Activated CD8-positive, alpha-beta T cell treated with anti-CD3 and anti-CD28 coated beads, Interleukin-2, amount 10 ng/mL, durations not matched to agents 7 days and 5 days (primary cell): ENCODE data around the gene SSTR5. TPM values are rescaled to one million over a fixed set of nuclear protein-coding genes. Genes with fewer than 3 reads are reported as not detected.
"Not testable (repeated sequence)": the region's sequence is repeated elsewhere in the genome, so short reads cannot be mapped to it uniquely, and the experiment has no call there.

Experiments
- ATAC-seq: fragments of 150-1000 bp; cut with Tn5 transposase; one replicate; pipeline ENCODE4 v1.10.0; 2021; ENCODE audit warnings: moderate library complexity
- CTCF ChIA-PET: fragments of 350-600 bp; sonication (Branson Sonifier 250); formaldehyde crosslinking; loops from one replicate; lab custom pipeline; 2021; ENCODE audit warnings: antibody characterized with exemption; lab: Charles Lee
- POLR2A ChIA-PET: fragments of 350-600 bp; sonication (Branson Sonifier 250); formaldehyde crosslinking; loops from one replicate; lab custom pipeline; 2021; ENCODE audit warnings: antibody characterized with exemption; lab: Charles Lee
- DNase-seq: peaks from one replicate; pipeline ENCODE4 v3.0.0-alpha.2; 2020
- H3K27ac Mint-ChIP-seq: one replicate; pipeline ENCODE4 v1.8.0; 2021; ENCODE audit warnings: mild to moderate bottlenecking, mixed read lengths
- H3K27me3 Mint-ChIP-seq: one replicate; pipeline ENCODE4 v1.8.0; 2021; ENCODE audit warnings: low read depth, mixed read lengths
- H3K36me3 Mint-ChIP-seq: one replicate; pipeline ENCODE4 v1.8.0; 2021; ENCODE audit warnings: low read depth, mixed read lengths
- H3K4me1 Mint-ChIP-seq: one replicate; pipeline ENCODE4 v1.8.0; 2021; ENCODE audit warnings: low read depth, mixed read lengths
- H3K4me3 Mint-ChIP-seq: one replicate; pipeline ENCODE4 v1.8.0; 2021; ENCODE audit warnings: mild to moderate bottlenecking, mixed read lengths
- H3K9me3 Mint-ChIP-seq: one replicate; pipeline ENCODE4 v1.8.0; 2022; ENCODE audit warnings: mixed read lengths; ENCODE audit not compliant: insufficient read depth
- total RNA-seq, 2 experiments: library from RNA; stranded (reverse); gene quantifications; one replicate each; pipeline ENCODE4 v1.2.3, GENCODE V29; 2021

The SSTR5 gene
- total RNA-seq, 2 experiments from 2014 or later: not detected

DNA sequence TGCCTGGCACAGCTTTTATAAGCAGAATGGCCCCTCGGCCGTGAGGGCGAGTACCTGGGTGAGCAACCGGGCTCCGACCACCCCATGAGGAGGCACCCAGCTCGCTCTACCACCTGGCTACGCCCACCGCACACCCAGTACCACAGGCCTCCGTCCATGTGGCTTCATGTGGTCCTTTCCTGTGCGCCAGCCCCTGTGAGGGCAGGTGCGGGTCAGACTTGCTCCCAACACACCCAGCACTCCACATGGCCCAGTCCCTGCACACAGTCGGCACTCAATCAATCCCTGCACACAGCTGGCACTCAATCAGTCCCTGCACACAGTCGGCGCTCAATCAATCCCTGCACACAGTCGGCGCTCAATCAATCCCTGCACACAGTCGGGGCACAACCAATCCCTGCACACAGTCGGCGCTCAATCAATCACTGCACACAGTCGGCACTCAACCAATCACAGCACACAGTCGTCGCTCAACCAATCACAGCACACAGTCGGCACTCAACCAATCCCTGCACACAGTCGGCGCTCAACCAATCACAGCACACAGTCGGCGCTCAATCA, 19.5 kb downstream of the SSTR5 start:
- H3K27me3 Mint-ChIP-seq: no peaks in the 10 kb centered on the region
- ATAC-seq (no peak), DNase-seq (no peak)
- ChIA-PET POLR2A (no interaction called here), CTCF (no interaction called here)
- H3K4me3 Mint-ChIP-seq: no peak overlapping the region
- H3K36me3 Mint-ChIP-seq: peaks cover 6% of the 10 kb centered on the region
- H3K4me1 Mint-ChIP-seq: no peaks in the 10 kb centered on the region
- H3K27ac Mint-ChIP-seq: no peak overlapping the region
- H3K9me3 Mint-ChIP-seq: no peaks in the 10 kb centered on the region

DNA sequence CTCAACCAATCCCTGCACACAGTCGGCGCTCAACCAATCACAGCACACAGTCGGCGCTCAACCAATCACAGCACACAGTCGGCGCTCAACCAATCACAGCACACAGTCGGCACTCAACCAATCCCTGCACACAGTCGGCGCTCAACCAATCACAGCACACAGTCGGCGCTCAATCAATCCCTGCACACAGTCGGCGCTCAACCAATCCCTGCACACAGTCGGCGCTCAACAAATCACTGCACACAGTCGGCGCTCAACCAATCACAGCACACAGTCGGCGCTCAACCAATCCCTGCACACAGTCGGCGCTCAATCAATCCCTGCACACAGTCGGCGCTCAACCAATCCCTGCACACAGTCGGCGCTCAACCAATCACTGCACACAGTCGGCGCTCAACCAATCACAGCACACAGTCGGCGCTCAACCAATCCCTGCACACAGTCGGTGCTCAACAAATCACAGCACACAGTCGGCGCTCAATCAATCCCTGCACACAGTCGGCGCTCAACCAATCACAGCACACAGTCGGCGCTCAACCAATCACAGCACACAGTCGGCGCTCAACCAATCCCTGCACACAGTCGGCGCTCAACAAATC, 20.2 kb downstream of the SSTR5 start:
- POLR2A ChIA-PET, CTCF ChIA-PET, H3K4me1 Mint-ChIP-seq, H3K4me3 Mint-ChIP-seq, H3K27me3 Mint-ChIP-seq, ATAC-seq, H3K9me3 Mint-ChIP-seq, DNase-seq, H3K36me3 Mint-ChIP-seq, H3K27ac Mint-ChIP-seq: not testable (repeated sequence)

DNA sequence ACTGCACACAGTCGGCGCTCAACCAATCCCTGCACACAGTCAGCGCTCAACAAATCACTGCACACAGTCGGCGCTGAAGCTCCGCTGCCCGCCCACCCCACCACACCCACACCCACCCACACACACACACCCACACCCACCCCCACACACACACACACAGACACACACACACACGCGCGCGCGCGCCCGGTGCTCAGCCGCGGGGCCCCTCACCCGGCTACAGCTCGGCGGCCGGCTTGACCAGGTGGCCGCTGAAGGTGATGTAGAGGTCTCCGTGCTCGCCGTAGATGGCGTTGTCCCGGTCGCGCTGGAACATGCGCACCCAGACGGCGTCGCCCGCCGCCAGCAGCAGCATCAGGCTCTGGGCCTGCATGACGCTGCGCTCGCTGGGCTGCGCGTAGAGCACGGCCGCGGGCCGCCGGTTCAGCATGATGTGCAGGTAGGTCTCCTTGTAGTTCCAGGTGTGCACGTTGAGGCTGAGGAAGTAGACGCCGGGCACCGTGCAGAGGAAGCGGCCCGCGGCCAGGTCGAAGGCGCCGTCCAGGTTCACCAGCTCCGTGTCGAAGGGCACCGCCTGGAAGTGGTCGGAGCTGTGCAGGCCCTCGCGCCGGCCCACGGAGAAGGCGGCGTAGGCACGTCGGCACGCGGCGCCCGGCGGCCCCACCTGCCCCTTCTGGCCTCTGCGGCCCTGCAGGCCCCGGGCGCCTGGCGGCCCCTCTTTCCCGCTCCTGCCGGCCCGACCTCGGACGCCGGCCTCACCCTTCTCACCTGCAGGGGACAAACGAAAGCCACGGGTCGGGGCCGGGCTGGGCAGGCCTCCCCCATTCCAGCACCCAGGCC, 21.0 kb downstream of the SSTR5 start:
- ChIA-PET POLR2A (no interaction called here), CTCF (no interaction called here)
- DNase-seq (peak; percentile 40), ATAC-seq (peak; percentile 65)
- Mint-ChIP-seq H3K27ac (no peak overlapping the region), H3K4me1 (no peaks in the 10 kb centered on the region), H3K27me3 (no peaks in the 10 kb centered on the region), H3K9me3 (no peaks in the 10 kb centered on the region), H3K36me3 (peaks cover 6% of the 10 kb centered on the region), H3K4me3 (no peak overlapping the region)

DNA sequence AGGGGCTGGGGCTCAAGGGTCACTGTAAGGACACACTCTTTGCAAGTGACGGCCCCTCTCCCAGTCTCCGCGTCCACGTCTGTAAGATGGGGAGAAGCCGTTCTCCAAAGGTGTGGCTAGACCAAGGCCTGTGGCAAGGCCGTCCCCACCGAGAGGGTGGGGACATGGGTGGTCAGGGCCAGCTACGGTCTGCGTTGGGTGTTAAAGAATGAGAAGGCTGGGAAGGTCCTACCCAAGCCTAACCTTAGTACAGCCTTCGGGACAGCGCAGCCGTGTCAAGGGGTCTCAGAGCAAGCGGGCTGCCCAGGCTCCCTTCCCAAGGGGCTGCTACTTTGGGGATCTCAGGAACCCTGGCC, 21.6 kb downstream of the SSTR5 start:
- Mint-ChIP-seq H3K27ac (no peak overlapping the region), H3K4me3 (no peak overlapping the region), H3K36me3 (peaks cover 6% of the 10 kb centered on the region), H3K9me3 (no peaks in the 10 kb centered on the region), H3K27me3 (no peaks in the 10 kb centered on the region), H3K4me1 (no peaks in the 10 kb centered on the region)
- DNase-seq: no peak
- ChIA-PET CTCF (no interaction called here), POLR2A (no interaction called here)
- no peak for ATAC-seq

DNA sequence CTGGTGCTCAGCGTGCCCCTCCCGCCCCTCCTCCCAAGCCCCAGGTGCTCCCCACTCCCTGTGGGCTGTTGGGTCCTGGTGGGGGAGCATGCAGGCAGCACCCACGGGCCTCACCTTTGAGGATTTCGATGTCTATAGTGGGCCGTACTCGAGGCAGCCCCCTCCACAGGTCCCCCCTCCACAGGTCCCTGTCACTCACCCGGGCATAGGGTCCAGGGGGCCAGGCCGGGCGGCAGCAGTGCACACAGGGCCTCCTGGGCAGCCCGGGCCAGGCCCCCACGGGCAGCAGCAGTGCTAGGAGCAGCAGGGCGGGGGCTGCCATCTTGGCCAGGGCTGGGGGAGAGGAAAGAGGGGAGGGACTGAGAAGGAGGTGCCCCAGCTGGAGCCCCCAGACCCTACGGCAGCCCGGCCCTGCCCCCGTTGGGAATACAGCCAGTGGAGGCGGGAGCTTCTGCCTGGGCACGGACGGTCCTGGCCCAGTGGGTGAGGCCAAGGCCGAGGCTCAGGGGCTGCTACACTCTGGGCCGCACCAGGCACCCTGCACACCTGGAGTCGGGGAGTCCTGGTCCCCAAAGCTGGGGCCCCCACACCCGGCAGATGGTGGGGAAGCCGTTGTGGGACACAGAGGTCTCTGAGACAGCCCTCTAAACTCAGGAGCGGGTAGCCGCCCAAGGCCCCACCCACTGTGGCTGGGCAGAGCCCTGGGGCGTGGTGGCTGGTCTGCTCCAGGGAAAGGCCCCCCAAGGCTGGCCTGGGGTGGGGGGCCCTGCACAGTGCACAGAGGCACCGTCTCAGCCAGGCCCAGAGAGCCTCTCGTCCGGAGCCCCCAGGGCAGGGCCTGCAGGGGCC, 22.3 kb downstream of the SSTR5 start:
- peaks cover 6% of the 10 kb centered on the region for H3K36me3 Mint-ChIP-seq
- ATAC-seq (no peak), DNase-seq (no peak)
- no peak overlapping the region for H3K4me3 Mint-ChIP-seq
- no peaks in the 10 kb centered on the region for H3K27me3 Mint-ChIP-seq
- H3K4me1 Mint-ChIP-seq: no peaks in the 10 kb centered on the region
- no peak overlapping the region for H3K27ac Mint-ChIP-seq
- H3K9me3 Mint-ChIP-seq: no peaks in the 10 kb centered on the region
- CTCF ChIA-PET: no interaction called here
- POLR2A ChIA-PET: no interaction called here

DNA sequence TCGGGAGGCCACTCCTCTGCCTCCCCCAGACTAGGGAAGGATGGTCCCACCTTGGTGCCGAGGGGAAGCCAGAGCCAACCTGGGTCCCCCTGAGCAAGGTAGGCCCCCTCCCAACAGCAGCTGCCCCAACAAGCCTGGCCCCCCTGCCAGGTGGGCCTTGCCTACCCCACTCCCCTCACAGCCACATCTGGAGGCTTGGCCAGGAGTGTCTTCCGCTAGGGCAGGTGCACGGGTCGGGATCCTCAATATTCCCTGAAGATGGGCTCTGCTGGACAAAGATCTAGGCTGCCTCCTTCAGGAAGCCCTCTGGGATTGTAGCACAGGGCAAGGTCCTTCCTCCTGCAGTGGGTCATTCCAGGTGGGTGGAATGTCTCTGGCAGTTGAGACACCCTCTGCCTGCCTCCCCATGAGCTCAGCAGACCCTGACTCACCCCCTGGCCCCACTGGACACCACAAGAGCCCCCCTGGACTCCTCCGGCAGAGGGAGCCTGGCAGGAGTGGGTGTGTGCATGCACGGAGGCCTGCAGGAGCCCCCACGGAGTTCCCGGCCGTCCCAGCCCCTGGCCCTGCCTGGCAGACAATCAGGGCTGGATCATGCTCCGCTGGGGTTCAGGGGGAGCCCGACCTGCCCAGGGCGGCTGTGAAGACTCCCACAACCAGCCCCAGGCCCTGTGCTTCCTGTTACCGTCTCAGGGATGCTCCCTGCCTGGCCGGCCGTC, 23.1 kb downstream of the SSTR5 start:
- POLR2A ChIA-PET: no interaction called here
- ATAC-seq (no peak), DNase-seq (no peak)
- Mint-ChIP-seq H3K36me3 (peaks cover 6% of the 10 kb centered on the region), H3K4me1 (no peaks in the 10 kb centered on the region), H3K27me3 (no peaks in the 10 kb centered on the region), H3K9me3 (no peaks in the 10 kb centered on the region), H3K4me3 (no peak overlapping the region), H3K27ac (no peak overlapping the region)
- CTCF ChIA-PET: no interaction called here

DNA sequence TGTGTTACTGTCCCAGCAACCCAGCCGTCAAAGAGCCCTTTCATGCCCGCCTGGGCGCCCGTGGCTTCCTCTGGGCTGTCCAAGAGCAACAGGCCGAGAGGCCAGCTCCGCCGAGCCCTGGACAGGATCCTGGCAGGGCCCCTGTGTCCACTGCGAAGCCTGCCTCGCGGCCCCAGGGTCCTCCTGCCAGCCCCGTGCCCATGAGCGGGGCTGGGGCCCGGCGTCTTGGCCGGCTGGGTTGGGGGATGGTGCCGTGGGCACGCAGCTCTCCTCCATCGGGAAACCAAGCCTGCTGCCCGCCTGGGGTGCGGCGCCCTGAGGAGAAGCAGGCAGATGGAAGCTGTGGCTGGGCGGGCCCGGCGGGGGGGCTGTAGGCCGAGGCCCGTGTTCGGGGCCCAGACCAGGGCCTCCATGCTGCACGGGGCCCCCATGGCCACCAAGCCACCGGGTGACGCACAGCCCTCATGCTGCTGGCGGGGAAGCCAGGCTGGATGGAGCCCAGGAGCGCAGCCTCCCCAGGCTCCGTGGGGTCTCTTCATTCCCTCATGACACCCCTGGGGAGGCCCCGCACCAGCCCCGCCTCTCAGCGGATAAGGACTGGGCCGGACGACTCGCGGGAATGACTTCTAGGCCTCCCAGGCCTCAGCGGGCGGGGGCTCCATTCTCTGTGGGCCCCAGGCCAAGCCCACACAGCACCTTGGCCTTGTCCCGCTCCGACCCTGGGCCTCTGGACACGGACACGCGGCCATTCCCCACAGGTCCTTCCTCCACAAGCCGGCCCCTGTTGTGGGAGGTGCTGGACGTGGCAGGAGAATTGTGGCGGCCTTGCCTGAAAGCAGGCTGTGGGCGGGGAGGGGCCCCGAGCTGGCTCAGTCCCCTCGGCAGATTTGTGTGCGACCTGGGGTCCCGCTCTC, 23.9 kb downstream of the SSTR5 start, which contains the start of gene C1QTNF8:
Gene C1QTNF8, minus strand, starts transcription at position 76 of the 914 bp plus-strand sequence. CDS start 1,322 bp downstream, outside the sequence.
- ChIA-PET POLR2A (no interaction called here), CTCF (no interaction called here)
- Mint-ChIP-seq H3K4me1 (no peaks in the 10 kb centered on the region), H3K9me3 (no peaks in the 10 kb centered on the region), H3K27ac (no peak within 1 kb of the TSS), H3K4me3 (no peak within 1 kb of the TSS), H3K36me3 (peaks cover 6% of the 10 kb centered on the region), H3K27me3 (no peaks in the 10 kb centered on the region)
- ATAC-seq: no peak
- no peak for DNase-seq

DNA sequence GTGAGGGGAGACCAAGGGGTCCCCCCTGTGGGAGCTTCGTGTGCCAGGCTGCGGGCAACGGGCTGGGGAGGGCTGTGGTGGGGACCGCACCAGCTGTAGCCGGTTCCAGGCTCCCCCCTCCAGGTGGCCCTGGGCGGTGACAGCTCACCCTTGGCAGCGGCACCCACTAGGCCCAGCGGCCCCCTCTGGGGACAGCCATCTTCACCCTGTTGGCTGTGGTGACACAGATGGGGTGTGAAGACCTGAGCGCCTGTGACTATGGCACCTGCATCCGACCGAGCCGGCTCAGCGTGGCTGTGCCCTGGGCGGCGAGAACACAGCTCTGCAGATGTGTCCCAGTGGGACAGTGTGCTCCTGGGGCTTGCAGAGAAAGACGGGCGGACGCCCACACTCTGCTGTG, 24.6 kb downstream of the SSTR5 start:
- Mint-ChIP-seq H3K27me3 (no peaks in the 10 kb centered on the region), H3K27ac (no peak overlapping the region), H3K4me1 (no peaks in the 10 kb centered on the region), H3K4me3 (no peak overlapping the region), H3K9me3 (no peaks in the 10 kb centered on the region), H3K36me3 (peaks cover 3% of the 10 kb centered on the region)
- CTCF ChIA-PET: no interaction called here
- no peak for DNase-seq
- no peak for ATAC-seq
- POLR2A ChIA-PET: no interaction called here

DNA sequence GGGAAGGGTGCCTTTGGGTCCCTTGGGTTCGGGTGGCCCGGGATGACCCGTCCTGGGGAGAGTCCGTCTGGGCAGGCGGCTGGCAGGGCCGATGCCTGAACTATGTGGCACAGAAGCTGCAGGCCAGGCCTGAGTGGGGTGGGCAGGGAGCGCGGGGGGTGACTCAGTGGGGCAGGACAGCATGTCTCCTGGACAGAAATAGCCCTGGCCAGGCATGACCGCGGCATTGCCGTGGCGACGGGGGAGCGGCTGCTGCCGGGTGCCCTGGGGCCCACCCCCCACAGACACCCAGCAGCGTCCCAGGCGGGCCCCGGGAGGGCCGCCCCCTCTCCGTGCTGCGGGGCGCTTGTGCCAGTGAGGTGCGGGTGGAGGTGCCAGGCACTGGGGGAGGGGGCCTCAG, 25.3 kb downstream of the SSTR5 start:
- ATAC-seq: no peak
- Mint-ChIP-seq H3K27ac (no peak overlapping the region), H3K4me1 (no peaks in the 10 kb centered on the region), H3K4me3 (no peak overlapping the region), H3K36me3 (peaks cover 2% of the 10 kb centered on the region), H3K9me3 (no peaks in the 10 kb centered on the region), H3K27me3 (no peaks in the 10 kb centered on the region)
- ChIA-PET CTCF (no interaction called here), POLR2A (no interaction called here)
- DNase-seq: no peak

DNA sequence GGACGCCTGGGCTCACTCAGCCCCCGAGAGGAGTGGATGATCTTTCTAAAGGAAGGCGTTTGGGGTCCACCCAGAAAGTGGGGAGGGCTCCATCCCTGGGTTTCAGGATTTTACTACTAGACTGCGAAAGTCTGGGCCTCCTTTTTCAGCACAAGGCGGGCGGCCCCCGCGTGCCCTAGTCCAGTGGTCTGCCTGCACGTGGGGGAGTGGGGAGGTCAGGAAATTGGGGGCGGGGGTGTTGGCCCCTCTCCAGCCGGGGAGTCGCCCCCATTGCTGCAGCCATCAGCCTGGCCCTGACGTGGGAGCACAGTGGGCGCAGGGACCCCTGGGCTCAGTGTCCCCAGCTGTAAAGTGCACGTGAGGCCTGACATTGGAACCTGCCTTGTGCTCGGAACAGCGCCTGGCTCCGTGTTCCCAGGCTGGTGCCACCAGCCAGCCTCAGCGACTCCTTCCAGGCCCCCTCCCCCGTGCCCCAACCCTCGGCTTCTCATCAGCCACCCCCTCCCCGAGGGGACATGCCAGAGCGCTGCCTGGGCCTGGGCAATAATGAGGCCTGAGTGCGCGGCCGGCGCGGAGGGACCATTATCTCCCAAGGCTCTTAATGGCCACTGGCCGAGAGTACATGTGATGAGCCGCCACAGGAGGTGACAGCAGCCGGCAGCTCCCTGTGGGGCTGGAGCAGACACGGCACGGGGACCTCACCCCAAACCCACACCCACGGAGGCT, 25.9 kb downstream of the SSTR5 start:
- Mint-ChIP-seq H3K4me3 (no peak overlapping the region), H3K27ac (no peak overlapping the region), H3K9me3 (no peaks in the 10 kb centered on the region), H3K36me3 (peaks cover under 1% of the 10 kb centered on the region), H3K27me3 (no peaks in the 10 kb centered on the region), H3K4me1 (no peaks in the 10 kb centered on the region)
- ChIA-PET CTCF (no interaction called here), POLR2A (interaction anchor here (0.5 kb wide), 1 partner anchor 1323 kb away, joined by 3 read pairs; no protein-coding TSS in a partner anchor)
- ATAC-seq (no peak), DNase-seq (no peak)
